Mammary epithelial cell (primary cell): ENCODE results near the gene RPSA.

Experiments
- CTCF ChIP-seq, 2 donors: IDR thresholded peaks in 1 of 2; conservative IDR thresholded peaks in 1 of 2; 2 replicates each; pipeline ENCODE4 v1.5.1; 2011 to 2012; ENCODE audit warnings: inconsistent platforms in 2 of 2, low read length in 2 of 2, mild to moderate bottlenecking in 2 of 2, control low read depth in 1 of 2, low read depth in 1 of 2; ENCODE audit not compliant: insufficient read depth in 1 of 2; ENCODE audit errors: extremely low read depth in 1 of 2
- EZH2 ChIP-seq: IDR thresholded peaks from 2 replicates; pipeline ENCODE4 v1.6.1; 2012; ENCODE audit warnings: low read length, inconsistent platforms, borderline replicate concordance

- TF ChIP-seq CTCF (conservative IDR thresholded peaks at IDR 0.05 in 1 of 2, IDR thresholded peaks at IDR 0.05 in 1 of 2; ENCODE audit: extremely low read depth in 1 of 2, insufficient read depth in 1 of 2, low read depth in 1 of 2, low read length in 2 of 2) (no peak), EZH2 (no peak)
Observed at GRCh38 chr3:39361252-39361927, 45.1 kb upstream of the RPSA start.
